ENCODE measurements around the gene C1orf122.

C1orf122 gene

DNA sequence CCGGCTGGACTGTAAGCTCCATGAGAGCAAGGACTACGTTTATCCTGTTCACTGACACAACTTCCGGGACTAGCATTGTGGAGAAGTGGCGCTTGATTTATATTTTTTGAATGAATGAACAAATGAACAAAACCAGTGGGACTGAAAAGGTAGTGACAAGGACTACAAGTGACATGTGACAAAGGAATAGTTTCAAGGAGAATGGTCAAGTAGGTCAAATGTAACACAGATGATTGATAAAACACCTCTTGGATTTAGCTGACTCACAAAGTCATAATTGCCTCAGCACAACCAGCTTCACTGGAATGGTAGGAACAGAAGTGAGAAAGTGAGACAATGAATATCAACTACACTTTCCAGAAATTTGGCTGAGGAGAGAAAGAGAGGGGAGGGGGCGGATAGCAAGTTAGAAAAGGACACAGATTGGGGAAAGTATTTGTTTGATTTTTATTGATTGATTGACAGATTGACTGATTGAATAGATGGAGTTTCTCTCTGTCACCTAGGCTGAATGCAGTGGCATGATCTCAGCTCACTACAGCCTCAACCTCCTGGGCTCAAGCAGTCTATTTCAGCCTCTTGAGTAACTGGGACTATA is 37.6 kb downstream of the C1orf122 start:
- DNase-seq (ENCODE audit: low read depth) = no peak

DNA sequence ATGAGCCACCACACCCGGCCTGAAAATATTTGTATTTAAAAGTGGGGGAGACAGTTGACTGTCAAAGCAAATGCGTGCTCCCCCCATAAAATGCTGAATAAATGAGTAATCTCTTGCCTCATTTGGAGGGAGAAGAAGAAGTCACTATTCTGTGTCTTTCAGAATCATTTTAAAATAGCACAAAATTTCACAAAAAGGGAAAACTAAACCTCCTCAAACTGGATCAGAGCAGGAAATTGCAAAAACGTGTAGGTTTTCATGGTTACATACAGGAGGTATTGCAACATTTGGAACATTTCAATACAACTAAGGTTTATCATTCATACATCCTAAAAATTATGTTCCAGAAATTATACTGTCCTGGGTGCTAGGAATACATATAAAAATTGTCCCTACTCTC is 38.2 kb downstream of the C1orf122 start:
- DNase-seq (ENCODE audit: low read depth) = no peak

DNA sequence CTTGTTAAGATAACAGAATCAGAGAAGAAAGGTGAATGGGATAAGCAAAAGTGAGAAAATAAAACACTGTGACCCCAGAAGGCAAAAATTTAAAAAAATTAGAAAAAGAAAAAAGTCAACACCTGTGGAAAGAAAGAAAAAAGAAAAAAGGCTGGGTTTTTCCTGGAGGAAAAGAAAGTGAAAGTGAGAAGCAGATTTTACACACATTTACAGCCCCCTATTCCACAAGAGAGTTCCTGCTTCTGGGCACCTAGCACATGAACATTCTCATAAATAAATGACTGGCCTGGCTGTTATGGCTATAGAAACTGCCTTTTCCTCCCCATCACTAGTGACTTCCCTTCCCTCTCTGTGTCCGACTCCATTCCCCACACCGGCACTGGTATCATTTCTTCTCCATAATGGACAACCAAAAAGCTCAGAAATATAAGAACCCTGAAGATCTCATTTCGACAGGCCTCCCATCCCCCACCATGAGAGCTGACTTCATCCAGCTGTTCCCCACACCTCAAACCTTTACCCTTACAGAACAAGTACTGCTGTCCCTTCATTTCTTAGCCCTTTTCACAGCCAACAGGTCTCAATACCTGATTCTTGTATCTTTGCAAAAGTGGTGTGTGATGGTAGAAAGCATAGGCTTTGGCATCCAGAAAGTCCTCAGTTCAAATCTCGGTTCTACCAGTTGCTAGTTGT is 39.2 kb downstream of the C1orf122 start:
- no peak for DNase-seq (ENCODE audit: low read depth)

DNA sequence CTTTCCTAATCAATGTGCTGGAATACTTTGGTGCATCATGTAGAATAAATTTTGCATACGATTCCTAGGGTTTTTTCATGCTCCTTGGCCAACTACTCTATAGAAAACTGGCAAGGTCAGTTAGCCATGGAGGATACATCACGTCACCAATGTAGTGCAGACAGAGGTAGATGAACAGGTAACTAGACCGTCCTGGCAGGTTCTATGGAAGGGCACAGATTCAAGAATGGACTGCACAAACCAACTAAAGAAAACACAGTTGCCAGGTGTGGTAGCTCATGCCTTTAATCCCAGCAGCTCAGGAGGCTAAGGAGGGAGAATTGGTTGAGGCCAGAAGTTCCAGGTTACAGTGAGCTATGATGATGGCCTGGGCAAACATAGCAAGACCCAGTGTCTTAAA is 41.9 kb downstream of the C1orf122 start:
- DNase-seq (ENCODE audit: low read depth) = no peak

DNA sequence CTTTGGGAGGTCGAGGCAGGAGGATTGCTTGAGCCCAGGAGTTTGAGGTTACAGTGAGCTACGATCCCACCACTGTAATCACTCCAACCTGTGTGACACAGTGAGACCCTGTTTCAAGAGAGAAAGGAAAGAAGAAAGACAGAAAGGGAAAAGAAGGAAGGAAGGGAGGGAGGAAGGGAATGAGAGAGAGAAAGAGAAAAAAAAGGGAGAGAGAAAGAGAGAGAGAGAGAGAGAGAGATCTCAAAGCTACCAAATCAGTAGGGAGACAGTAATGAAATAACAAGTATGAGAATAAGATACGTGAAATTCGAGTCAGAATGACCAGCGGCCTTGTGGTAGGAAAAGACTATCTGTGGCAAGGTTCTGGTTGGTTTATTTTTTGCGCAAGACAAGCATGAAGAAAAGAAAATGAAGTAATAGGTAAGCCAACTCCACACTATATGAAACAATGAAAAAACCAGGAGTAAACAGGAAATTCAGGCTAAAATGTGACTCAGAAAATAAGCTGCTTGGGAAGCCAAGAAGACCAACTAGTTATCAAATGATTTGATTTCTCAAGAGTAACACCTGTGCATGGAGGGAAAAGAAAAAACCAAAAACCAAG is 42.9 kb downstream of the C1orf122 start:
- no peak for DNase-seq (ENCODE audit: low read depth)

DNA sequence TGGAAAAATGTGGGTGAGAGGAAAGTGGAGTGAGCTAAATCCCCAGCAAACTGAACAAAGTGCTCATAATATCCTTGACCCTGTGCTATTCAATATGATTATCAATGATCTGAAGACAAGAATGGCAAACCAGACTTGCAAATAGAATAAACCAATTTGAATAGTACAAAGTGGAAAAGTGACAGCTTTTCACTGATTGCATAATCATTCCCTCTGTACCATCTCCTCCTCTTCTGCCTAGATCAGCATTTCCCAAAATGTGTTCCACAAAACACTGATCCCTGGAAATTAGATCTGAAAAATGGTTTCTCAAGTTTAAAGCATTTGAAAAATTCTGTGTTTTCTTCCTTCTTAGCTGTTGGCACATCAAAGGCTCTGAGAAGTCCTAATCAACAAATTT is 43.7 kb downstream of the C1orf122 start:
- no peak for DNase-seq (ENCODE audit: low read depth)

DNA sequence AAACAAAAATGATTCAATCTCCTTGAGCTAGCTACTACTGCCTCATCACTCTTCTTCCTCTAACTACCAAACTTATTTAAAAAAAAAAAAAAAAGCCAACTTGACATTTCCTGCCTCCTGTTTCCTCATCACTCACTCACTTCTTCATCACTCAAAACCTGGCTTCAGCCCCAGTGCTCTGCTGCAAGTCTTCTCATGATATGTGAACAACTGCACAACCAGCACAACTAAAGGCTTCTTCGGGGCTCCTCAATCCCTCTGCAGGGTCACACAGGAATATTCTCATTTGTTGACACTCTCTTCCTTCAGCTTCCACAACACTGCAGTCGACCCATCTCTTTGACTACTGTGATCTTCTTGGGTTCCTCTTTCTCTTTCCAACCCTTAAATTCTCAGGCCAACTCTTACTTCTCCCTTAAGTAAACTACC is 44.2 kb downstream of the C1orf122 start:
- no peak for DNase-seq (ENCODE audit: low read depth)

DNA sequence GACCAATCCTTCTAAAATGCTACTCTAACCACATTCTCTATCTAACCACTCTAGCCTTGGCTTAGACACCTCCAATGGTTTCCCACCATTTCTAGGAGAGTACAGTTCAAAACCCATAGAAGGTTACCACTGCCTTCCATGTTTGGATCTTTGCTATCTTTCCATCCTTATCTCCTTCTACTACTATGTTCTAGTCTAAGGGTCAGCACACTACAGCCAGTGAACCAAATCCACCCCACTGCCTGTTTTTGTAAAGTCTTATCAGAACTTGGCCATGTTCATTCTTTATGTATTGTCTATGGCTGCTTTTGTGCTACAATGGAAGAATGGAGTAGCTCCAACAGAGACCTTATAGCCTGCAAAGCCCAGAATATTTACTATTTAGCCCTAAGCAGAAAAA is 45.6 kb downstream of the C1orf122 start:
- no peak for DNase-seq (ENCODE audit: low read depth)

DNA sequence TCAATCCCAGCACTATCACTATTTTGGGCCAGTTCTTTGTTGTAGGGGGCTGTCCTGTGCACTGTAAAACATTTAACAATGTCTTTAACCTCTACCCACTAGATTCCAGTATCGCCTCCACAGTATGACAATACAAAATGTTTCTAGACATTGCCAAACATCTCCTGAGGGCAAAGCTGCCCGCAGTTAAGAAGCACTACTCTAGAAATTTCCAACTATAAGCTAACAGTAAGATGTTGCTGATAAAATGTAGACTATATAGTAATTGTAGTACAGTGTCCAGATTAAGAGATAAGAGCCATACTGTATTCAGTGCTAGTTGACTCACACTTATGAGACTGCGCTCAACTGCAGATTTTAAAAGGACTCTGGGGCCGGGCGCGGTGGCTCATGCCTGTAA is 46.8 kb downstream of the C1orf122 start:
- DNase-seq (ENCODE audit: low read depth) = no peak

All from activated T-cell treated with anti-CD3 and anti-CD28 coated beads for 24 hours (primary cell).